NCI-H345 treated with DMSO at 0.1 percent for 48 hours (cell line): ENCODE results near the gene LRCH3.
"Not testable (repeated sequence)": the region's sequence is repeated elsewhere in the genome, so short reads cannot be mapped to it uniquely, and the experiment has no call there.

ENCODE experiments used
- DNase-seq: peaks from one replicate; lab custom pipeline; 2025; ENCODE audit not compliant: unreplicated experiment; lab: John Stamatoyannopoulos, UW

The LRCH3 gene

DNA sequence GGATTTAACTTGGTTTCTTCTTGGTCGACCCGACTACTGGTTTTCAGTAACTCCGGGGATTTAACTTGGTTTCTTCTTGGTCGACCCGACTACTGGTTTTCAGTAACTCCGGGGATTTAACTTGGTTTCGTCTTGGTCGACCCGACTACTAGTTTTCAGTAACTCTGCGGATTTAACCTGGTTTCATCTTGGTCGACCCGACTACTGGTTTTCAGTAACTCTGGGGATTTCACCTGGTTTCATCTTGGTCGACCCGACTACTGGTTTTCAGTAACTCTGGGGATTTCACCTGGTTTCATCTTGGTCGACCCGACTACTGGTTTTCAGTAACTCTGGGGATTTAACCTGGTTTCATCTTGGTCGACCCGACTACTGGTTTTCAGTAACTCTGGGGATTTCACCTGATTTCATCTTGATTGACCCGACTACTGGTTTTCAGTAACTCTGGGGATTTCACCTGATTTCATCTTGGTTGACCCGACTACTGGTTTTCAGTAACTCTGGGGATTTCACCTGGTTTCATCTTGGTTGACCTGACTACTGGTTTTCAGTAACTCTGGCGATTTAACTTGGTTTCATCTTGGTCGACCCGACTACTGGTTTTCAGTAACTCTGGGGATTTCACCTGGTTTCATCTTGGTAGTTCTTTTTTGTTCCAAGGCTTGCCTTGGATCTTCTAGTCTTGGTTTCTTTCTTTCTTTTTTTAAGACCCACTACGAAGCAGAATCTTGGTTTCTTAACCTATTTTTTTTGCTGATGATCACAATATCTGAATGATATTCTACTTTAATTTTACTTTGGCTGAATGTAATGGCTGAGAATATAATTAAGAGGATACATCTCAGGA, 130.6 kb downstream of the LRCH3 start:
- not testable (repeated sequence) for DNase-seq

DNA sequence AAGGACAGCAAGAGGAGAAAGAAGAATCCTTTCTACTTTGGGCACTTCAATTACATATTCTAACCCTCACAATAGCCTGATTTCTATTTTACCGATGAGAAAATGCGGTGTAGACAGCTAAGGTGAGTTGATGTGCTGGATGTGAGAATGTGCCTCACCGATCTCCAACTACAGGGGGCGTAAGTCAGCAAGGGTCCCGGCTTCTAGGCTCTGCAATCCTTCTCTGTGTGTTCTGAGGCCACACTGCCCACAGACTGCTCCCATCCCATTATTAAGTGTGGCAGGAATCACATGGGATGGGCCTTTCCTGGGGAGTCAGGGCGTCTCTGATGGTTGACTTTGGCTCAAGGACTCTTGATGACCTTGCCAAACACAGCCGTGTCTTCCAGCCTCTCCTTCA, 135.4 kb downstream of the LRCH3 start:
- no peak for DNase-seq

DNA sequence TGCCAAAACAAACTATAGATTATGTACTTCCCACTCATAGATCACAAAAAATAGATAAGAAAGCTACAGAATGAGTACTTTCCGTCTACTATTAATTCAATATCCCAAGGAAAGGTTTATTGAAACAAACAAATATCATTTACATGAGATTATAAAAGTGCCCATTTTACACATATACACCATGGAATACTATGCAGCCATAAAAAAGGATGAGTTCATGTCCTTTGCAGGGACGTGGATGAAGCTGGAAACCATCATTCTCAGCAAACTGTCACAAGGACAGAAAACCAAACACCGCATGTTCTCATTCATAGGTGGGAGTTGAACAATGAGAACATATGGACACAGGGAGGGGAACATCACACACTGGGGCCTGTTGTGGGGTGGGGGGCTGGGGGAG, 136.5 kb downstream of the LRCH3 start:
- not testable (repeated sequence) for DNase-seq

DNA sequence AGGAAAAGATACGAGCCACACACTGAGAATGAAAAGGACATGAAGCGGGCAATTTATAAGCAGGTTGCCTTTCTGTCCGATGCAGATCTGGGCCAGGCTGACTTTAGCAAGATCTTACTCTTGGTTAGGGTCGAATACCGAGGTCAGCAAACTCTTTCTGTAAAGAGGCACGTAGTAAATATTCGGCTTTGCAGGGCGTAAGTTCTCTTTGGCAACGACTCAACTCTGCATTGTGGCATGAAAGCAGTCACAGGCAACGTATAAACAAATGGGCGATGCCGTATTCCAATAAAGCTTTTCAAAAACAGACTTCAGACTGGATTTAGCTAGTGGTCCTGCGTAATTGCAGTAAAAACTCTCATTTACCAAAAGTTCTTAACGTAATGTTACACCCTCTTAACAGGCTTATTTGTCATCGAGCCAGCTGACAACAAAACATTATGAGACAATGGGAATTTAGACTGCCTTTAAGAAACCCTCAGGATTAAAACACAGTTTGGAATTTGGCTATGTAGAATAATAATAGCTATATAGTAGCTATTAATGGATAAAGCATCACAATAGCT, 145.8 kb downstream of the LRCH3 start:
- no peak for DNase-seq
